K562 (cell line): Measurements from ENCODE around the gene ZAP70. TPM values are rescaled to one million over a fixed set of nuclear protein-coding genes. Genes with fewer than 3 reads are reported as not detected.
A peak's percentile ranks its signal among the peaks of the same experiment; 100 is the strongest.

Experiments
- ATAC-seq: fragments of 200-7000 bp; cut with Tn5 transposase; 3 replicates; pipeline ENCODE4 v1.9.1; 2020; ENCODE audit warnings: moderate library complexity
- BruUV-seq: library from RNA; stranded (reverse); fragments of 400-500 nt; replicated peaks from 2 replicates; lab custom pipeline; 2021; lab: Mats Ljungman, UMichigan
- CTCF ChIA-PET: fragments of 300-600 bp; formaldehyde crosslinking; extraction: SDS; loops from one replicate; lab custom pipeline; 2021; ENCODE audit warnings: low intra/inter-chr PET ratio; lab: Yijun Ruan, JAX
- POLR2A ChIA-PET: fragments of 300-600, 350-650 bp; sonication (Branson Sonifier 250); formaldehyde crosslinking; extraction: SDS; loops from one replicate; lab custom pipeline; 2021; ENCODE audit warnings: antibody characterized with exemption, inconsistent platforms; lab: Yijun Ruan, JAX
- DNase-seq, 4 experiments: peaks; one replicate each; pipeline versions ENCODE4 v3.0.0 to v3.0.0-alpha.2; 2011 to 2018; ENCODE audit warnings: low spot score in 3 of 4, mixed read lengths in 3 of 4; ENCODE audit errors: extremely low read depth in 1 of 4
- FAIRE-seq: peaks from 2 replicates; lab custom pipeline; 2011; peaks lifted over from hg19 to GRCh38; lab: Jason Lieb, UNC
- H2AFZ ChIP-seq: 2 replicates; pipeline ENCODE4 v1.6.0; 2011; ENCODE audit warnings: low read depth, low read length, control low read depth, inconsistent platforms
- H3K27ac ChIP-seq: fragments of 200-600 bp; 3 replicates; pipeline ENCODE4 v1.8.0; 2011; ENCODE audit warnings: low read depth, mild to moderate bottlenecking, control low read depth, inconsistent platforms, low read length, moderate library complexity, mixed read lengths; ENCODE audit errors: extremely low read depth
- H3K27me3 ChIP-seq, 2 experiments: fragments of 300-600 bp in 1 of 2; 2 replicates in 1 of 2; 3 replicates in 1 of 2; pipeline versions ENCODE4 v1.6.0 to v1.8.0; 2011; ENCODE audit warnings: inconsistent platforms in 2 of 2, low read length in 2 of 2, mild to moderate bottlenecking in 1 of 2, mixed read lengths in 1 of 2, moderate library complexity in 1 of 2; ENCODE audit not compliant: control insufficient read depth in 2 of 2, insufficient read depth in 2 of 2
- H3K36me3 ChIP-seq: fragments of 300-600 bp; 3 replicates; pipeline ENCODE4 v1.8.0; 2011; ENCODE audit warnings: mild to moderate bottlenecking, low read length, inconsistent platforms; ENCODE audit not compliant: control insufficient read depth, insufficient read depth
- H3K4me1 ChIP-seq, 2 experiments: fragments of 200-600 bp in 1 of 2; replicated peaks in 1 of 2; 2 replicates in 1 of 2; 3 replicates in 1 of 2; pipeline versions ENCODE4 v1.5.1 to v1.8.0; 2011; ENCODE audit warnings: inconsistent platforms in 2 of 2, low read length in 2 of 2, mild to moderate bottlenecking in 1 of 2, mixed read lengths in 1 of 2, moderate library complexity in 1 of 2; ENCODE audit not compliant: control insufficient read depth in 2 of 2, insufficient read depth in 2 of 2
- H3K4me2 ChIP-seq: 2 replicates; pipeline ENCODE4 v1.6.1; 2011; ENCODE audit warnings: low read length, control low read depth, inconsistent platforms, mixed read lengths; ENCODE audit not compliant: insufficient read depth
- H3K4me3 ChIP-seq: fragments of 200-600 bp; sonication (generic), shearing (Covaris generic); 2 replicates; pipeline ENCODE4 v1.5.1; 2016; ENCODE audit warnings: control low read depth, inconsistent platforms
- H3K79me2 ChIP-seq: fragments of 200-600 bp; 3 replicates; pipeline ENCODE4 v1.8.0; 2011; ENCODE audit warnings: low read length, inconsistent platforms; ENCODE audit not compliant: control insufficient read depth, insufficient read depth
- H3K9ac ChIP-seq, 2 experiments: 2 replicates each; pipeline versions ENCODE4 v1.6.0 to v1.6.1; 2011; ENCODE audit warnings: low read depth in 2 of 2, low read length in 2 of 2, control low read depth in 1 of 2, inconsistent platforms in 1 of 2, mild to moderate bottlenecking in 1 of 2, mixed read lengths in 1 of 2; ENCODE audit not compliant: insufficient read depth in 1 of 2
- H3K9me1 ChIP-seq: one replicate; pipeline ENCODE4 v1.6.0; 2011; ENCODE audit warnings: inconsistent platforms, mild to moderate bottlenecking, low read length, moderate library complexity; ENCODE audit not compliant: control insufficient read depth, insufficient read depth
- H3K9me3 ChIP-seq: replicated peaks from 2 replicates; pipeline ENCODE4 v1.5.1; 2011; ENCODE audit warnings: low read depth, low read length, inconsistent platforms; ENCODE audit not compliant: control insufficient read depth, insufficient read depth
- H4K20me1 ChIP-seq: replicated peaks from 2 replicates; pipeline ENCODE4 v1.6.1; 2011; ENCODE audit warnings: low read length, inconsistent platforms, mixed read lengths; ENCODE audit not compliant: control insufficient read depth, insufficient read depth
- CBFA2T3 ChIP-seq: fragments of 450-650 bp; IDR thresholded peaks from 2 replicates; pipeline ENCODE4 v1.6.1; 2017
- KLF6 ChIP-seq: fragments of 250-450 bp; sonication (Bioruptor Pico); IDR thresholded peaks from 2 replicates; pipeline ENCODE4 v1.4.0; 2020; ENCODE audit warnings: mild to moderate bottlenecking, moderate library complexity, borderline replicate concordance
- MTA1 ChIP-seq: fragments of 450-650 bp; IDR thresholded peaks from 2 replicates; pipeline ENCODE4 v1.6.1; 2017; ENCODE audit warnings: borderline replicate concordance
- SMARCA4 ChIP-seq: fragments of 450-650 bp; IDR thresholded peaks from 2 replicates; pipeline ENCODE4 v1.6.1; 2016
- WGBS: fragments of 100-300 bp; shearing (Covaris generic); methylation state at CpG from one replicate; pipeline ENCODE4 v1.1.6; 2016; ENCODE audit warnings: low coverage, mixed read lengths; ENCODE audit not compliant: insufficient coverage; ENCODE audit errors: missing lambda C conversion rate; 5-methylcytosine and 5-hydroxymethylcytosine counted together
- in situ Hi-C: fragments of 300-500 bp; cut with MboI; formaldehyde crosslinking; loops from 4 replicates; pipeline ENCODE4 v1.15.0; 2018; ENCODE audit warnings: inconsistent platforms, mixed read lengths
- intact Hi-C: fragments of 100-400 bp; cut with micrococcal nuclease; formaldehyde crosslinking; loops from 2 replicates; pipeline ENCODE4 v1.14.2; 2022
- polyA plus RNA-seq, 8 experiments: library from polyadenylated mRNA; depleted of rRNA in 4 of 8; stranded (reverse) in 5 of 8; unstranded in 3 of 8; fragments of >200 nt; fragmentation: Nextera tagmentation in 2 of 8; fragmentation: Illumina TruSeq in 1 of 8; extraction: Ambion mirVana in 2 of 8; extraction: Trizol in 1 of 8; gene quantifications; 2 replicates each; pipeline versions ENCODE4 v1.2.1 to v1.2.3, GENCODE V29; 2011 to 2014; ENCODE audit warnings: inconsistent platforms in 1 of 8, missing spikeins in 1 of 8
- total RNA-seq, 7 experiments: library from RNA; depleted of rRNA in 6 of 7; stranded (reverse); fragments of >200 nt in 6 of 7; fragmentation: Illumina TruSeq in 2 of 7; extraction: Trizol in 2 of 7; gene quantifications; 2 replicates each; pipeline versions ENCODE4 v1.2.1 to v1.2.3, GENCODE V29; 2011 to 2021; ENCODE audit warnings: low replicate concordance in 1 of 7

The ZAP70 gene
- total and polyA plus RNA-seq, 9 of the 15 experiments (the other 6 are each of a cell fraction or from before 2014, with no cell fraction given) = 0.06 to 0.80 (median 0.21) TPM; not detected in 1

DNA sequence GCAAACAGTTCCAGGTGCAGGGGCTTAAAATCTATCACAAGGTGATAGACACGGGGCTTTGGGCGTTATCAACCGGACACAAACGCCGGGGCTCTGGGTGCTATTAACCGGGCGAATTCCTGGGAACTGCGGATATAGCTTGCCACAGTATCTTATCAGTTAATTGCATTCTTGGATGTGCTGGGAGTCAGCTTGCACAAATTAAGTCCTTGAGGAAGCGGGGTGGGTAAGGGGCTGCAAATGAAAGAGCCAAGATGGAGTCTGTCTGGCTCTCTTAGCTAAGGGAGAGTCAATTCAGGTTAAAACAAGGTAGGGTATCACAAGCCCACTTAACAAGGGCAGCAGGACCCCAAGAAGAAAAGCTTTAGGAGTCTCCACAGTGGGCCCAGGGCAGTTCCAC, 1.2 kb upstream of the ZAP70 start (continued):
- TF ChIP-seq CBFA2T3 (peak; percentile 83), SMARCA4 (peak; percentile 63; the same call in 1 of the 2 replicates)
- TF ChIP-seq, all 486 proteins: peak for 101; not testable (repeated sequence) for 385

DNA sequence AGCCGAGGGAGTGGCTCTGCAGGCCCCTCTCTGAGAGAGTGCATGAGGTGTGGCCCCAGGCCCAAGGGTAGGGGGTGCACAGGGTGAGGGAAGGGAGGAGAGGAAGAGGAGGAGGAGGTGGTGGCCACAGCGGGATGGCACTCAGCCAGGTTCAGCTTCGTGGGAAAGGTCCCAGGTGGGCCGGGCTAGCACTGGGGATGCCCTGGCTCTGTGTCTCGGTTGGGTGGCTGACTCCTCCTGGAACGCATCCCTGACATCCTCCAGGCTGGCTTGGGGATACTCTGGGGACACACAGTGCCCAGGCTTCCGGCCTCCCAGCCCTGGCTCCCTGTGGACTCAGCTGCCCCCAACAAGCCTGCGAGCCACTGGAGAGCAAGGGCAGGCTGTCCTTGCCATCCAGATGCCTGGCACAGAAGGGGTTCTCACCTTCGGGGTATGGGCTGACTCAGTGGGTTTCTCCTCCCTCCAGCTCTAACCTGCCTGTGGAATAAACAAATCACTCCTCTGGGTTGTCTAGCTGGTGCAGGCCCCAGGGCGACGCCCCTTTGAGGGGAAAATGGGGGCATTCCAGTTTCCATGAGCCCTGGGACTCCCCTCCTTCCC, 582 bp upstream of the ZAP70 start:
- H3K4me2 ChIP-seq = no peak overlapping the region
- ATAC-seq (no peak), FAIRE-seq (no peak), DNase-seq (no peak)
- H3K9me1 ChIP-seq = peaks cover 3% of the 10 kb centered on the region
- H3K79me2 ChIP-seq = no peaks in the 10 kb centered on the region
- H2AFZ ChIP-seq = 0 out of 2 replicates have a peak overlapping the region, but pooled peaks have one; percentile 8
- H3K4me3 ChIP-seq = no peak overlapping the region
- no peaks in the 10 kb centered on the region for H3K36me3 ChIP-seq
- in situ Hi-C loops (no loop called here), intact Hi-C loops (no loop called here)
- TF ChIP-seq MTA1 = no peak
- no peak for TF ChIP-seq KLF6 (CRISPR knock-in tag)
- no peak overlapping the region for H3K27ac ChIP-seq
- H3K4me1 ChIP-seq = peaks cover 24 to 45% of the 10 kb centered on the region in 2 experiments
- BruUV-seq = no TSS peak
- 0 out of 2 replicates have a peak, but pooled peaks cover 4% of the 10 kb centered on the region for H4K20me1 ChIP-seq
- H3K9ac ChIP-seq = peak overlapping the region in 1 of 2 experiments; percentile 78; a peak in 2 of 4 replicates
- H3K27me3 ChIP-seq = no peaks in the 10 kb centered on the region; a peak in 1 of 5 replicates
- ChIA-PET POLR2A (interaction anchor here (1.0 kb wide), 1 partner anchor 9 kb away, joined by 3 read pairs; no protein-coding TSS in a partner anchor), CTCF (no interaction called here)
- WGBS = 60% methylated on average over 9 of the region's 11 CpGs
- no peaks in the 10 kb centered on the region; the same call in 1 of the 2 replicates for H3K9me3 ChIP-seq
